Left ventricle myocardium superior (tissue), 1 donor: ENCODE measurements around the gene CD2. TPM values are rescaled to one million over a fixed set of nuclear protein-coding genes. Genes with fewer than 3 reads are reported as not detected.

Source experiments
- ATAC-seq: fragments of 200-7000 bp; cut with Tn5 transposase; one replicate; pipeline ENCODE4 v1.9.1; 2020; ENCODE audit warnings: mild to moderate bottlenecking, moderate library complexity
- DNase-seq: peaks from one replicate; pipeline ENCODE4 v3.0.0-alpha.2; 2020
- intact Hi-C: fragments of 100-400 bp; cut with micrococcal nuclease; formaldehyde crosslinking; loops from one replicate; pipeline ENCODE4 v1.11.0; 2022
- total RNA-seq: library from RNA; stranded (reverse); fragmentation: NEBNext Ultra II Directional; extraction: Animal tissue kit (Norgen Biotek cat#: 25700); gene quantifications from one replicate; pipeline ENCODE4 v1.2.1, GENCODE V29; 2021
- donor health status: DM: no; HTN: yes; CAD: no; lungs with severe emphysema.

Gene CD2
- total RNA-seq, 1 donor from 2014 or later: 1.7 TPM

- DNase-seq (no peak), ATAC-seq (peak; percentile 15)
- intact Hi-C loops: no loop called here
These were observed 15.3 kb downstream of the CD2 start for GRCh38 chr1:116769561-116769977.

GRCh38 chr1:116769994-116770393, 15.8 kb downstream of the CD2 start:
- no peak for DNase-seq
- intact Hi-C loops: no loop called here
- no peak for ATAC-seq

GRCh38 chr1:116770625-116771024, 16.4 kb downstream of the CD2 start:
- intact Hi-C loops: no loop called here
- no peak for ATAC-seq
- DNase-seq: no peak

- no peak for DNase-seq
- ATAC-seq: no peak
- intact Hi-C loops: no loop called here
These were observed 17.9 kb downstream of the CD2 start for GRCh38 chr1:116771997-116772647.

GRCh38 chr1:116772648-116773045, 18.4 kb downstream of the CD2 start:
- intact Hi-C loops: no loop called here
- no peak for DNase-seq
- no peak for ATAC-seq

- intact Hi-C loops: no loop called here
- DNase-seq (no peak), ATAC-seq (no peak)
These were observed 21.0 kb downstream of the CD2 start for GRCh38 chr1:116775116-116775752.

GRCh38 chr1:116777831-116778830, 23.9 kb downstream of the CD2 start:
- ATAC-seq: no peak
- intact Hi-C loops: no loop called here

GRCh38 chr1:116781034-116781433, 26.8 kb downstream of the CD2 start:
- DNase-seq: no peak
- ATAC-seq: no peak
- intact Hi-C loops: no loop called here

More at GRCh38 chr1:116777831-116778830, 23.9 kb downstream of the CD2 start:
- no peak for DNase-seq

GRCh38 chr1:116785006-116785405, 30.8 kb downstream of the CD2 start:
- intact Hi-C loops: no loop called here
- ATAC-seq: no peak
- DNase-seq: no peak

GRCh38 chr1:116786049-116786448, 31.8 kb downstream of the CD2 start:
- ATAC-seq (no peak), DNase-seq (no peak)

GRCh38 chr1:116791727-116792126, 37.5 kb downstream of the CD2 start:
- intact Hi-C loops: no loop called here
- no peak for DNase-seq
- no peak for ATAC-seq

More at GRCh38 chr1:116786049-116786448, 31.8 kb downstream of the CD2 start:
- intact Hi-C loops: no loop called here

- intact Hi-C loops: no loop called here
- DNase-seq: no peak
- no peak for ATAC-seq
These were observed 39.2 kb downstream of the CD2 start for GRCh38 chr1:116793357-116793935.

- intact Hi-C loops: no loop called here
- ATAC-seq (no peak), DNase-seq (no peak)
These were observed 40.1 kb downstream of the CD2 start for GRCh38 chr1:116794371-116794770.

- ATAC-seq (peak; percentile 40), DNase-seq (no peak)
- intact Hi-C loops: no loop called here
These were observed 40.7 kb downstream of the CD2 start for GRCh38 chr1:116794804-116795481.

- no peak for DNase-seq
- ATAC-seq: no peak
- intact Hi-C loops: no loop called here
These were observed 41.2 kb downstream of the CD2 start for GRCh38 chr1:116795482-116795829.

GRCh38 chr1:116804736-116805135, 50.5 kb downstream of the CD2 start:
- DNase-seq: no peak
- intact Hi-C loops: no loop called here
- ATAC-seq: no peak

GRCh38 chr1:116805398-116805797, 51.2 kb downstream of the CD2 start:
- no peak for DNase-seq
- ATAC-seq: no peak
- intact Hi-C loops: no loop called here

- intact Hi-C loops: no loop called here
- DNase-seq (no peak), ATAC-seq (no peak)
These were observed 52.0 kb downstream of the CD2 start for GRCh38 chr1:116806245-116806644.

- intact Hi-C loops: no loop called here
- no peak for DNase-seq
These were observed 52.4 kb downstream of the CD2 start for GRCh38 chr1:116806671-116807070.

More at GRCh38 chr1:116806671-116807070, 52.4 kb downstream of the CD2 start:
- ATAC-seq: no peak
